Fibroblast of skin of abdomen (primary cell): Measurements from ENCODE around the gene OFD1.
"Not testable (repeated sequence)": the region's sequence is repeated elsewhere in the genome, so short reads cannot be mapped to it uniquely, and the experiment has no call there.

Experiments used
- DNase-seq: peaks from one replicate; pipeline ENCODE4 v3.0.0-alpha.2; 2013

OFD1 gene

GRCh38 chrX:13702111-13702789 lies 32.3 kb upstream of the OFD1 start:
- DNase-seq: no peak

- DNase-seq: no peak
Measured at GRCh38 chrX:13703135-13703534, 31.4 kb upstream of the OFD1 start.

GRCh38 chrX:13703589-13703988 lies 31.0 kb upstream of the OFD1 start:
- DNase-seq: no peak

- DNase-seq: no peak
Measured at GRCh38 chrX:13711141-13711540, 23.4 kb upstream of the OFD1 start.

- no peak for DNase-seq
Measured at GRCh38 chrX:13716455-13716854, 18.1 kb upstream of the OFD1 start.

GRCh38 chrX:13716905-13717304 lies 17.6 kb upstream of the OFD1 start:
- DNase-seq: no peak

- peak; percentile 63 for DNase-seq
Measured at GRCh38 chrX:13717700-13718472, 16.7 kb upstream of the OFD1 start.

GRCh38 chrX:13719192-13719856 lies 15.2 kb upstream of the OFD1 start:
- DNase-seq: no peak

- no peak for DNase-seq
Measured at GRCh38 chrX:13721371-13721770, 13.2 kb upstream of the OFD1 start.

GRCh38 chrX:13721819-13722519 lies 12.6 kb upstream of the OFD1 start:
- peak; percentile 40 for DNase-seq

GRCh38 chrX:13724878-13725277 lies 9.7 kb upstream of the OFD1 start:
- not testable (repeated sequence) for DNase-seq

GRCh38 chrX:13726583-13726982 lies 8.0 kb upstream of the OFD1 start:
- DNase-seq: not testable (repeated sequence)

- DNase-seq: not testable (repeated sequence)
Measured at GRCh38 chrX:13730523-13730922, 4.0 kb upstream of the OFD1 start.

GRCh38 chrX:13732246-13733067 lies 2.1 kb upstream of the OFD1 start:
- peak; percentile 19 for DNase-seq

GRCh38 chrX:13733506-13733905 lies 1.0 kb upstream of the OFD1 start:
- no peak for DNase-seq

GRCh38 chrX:13741695-13742094 lies 7.1 kb downstream of the OFD1 start:
- DNase-seq: no peak

GRCh38 chrX:13742397-13743176 lies 8.0 kb downstream of the OFD1 start:
- no peak for DNase-seq

GRCh38 chrX:13747836-13748235 lies 13.3 kb downstream of the OFD1 start:
- DNase-seq: peak; percentile 58

GRCh38 chrX:13748486-13748885 lies 13.9 kb downstream of the OFD1 start:
- peak; percentile 17 for DNase-seq

GRCh38 chrX:13750204-13750603 lies 15.7 kb downstream of the OFD1 start:
- DNase-seq: peak; percentile 26

- no peak for DNase-seq
Measured at GRCh38 chrX:13750812-13751211, 16.3 kb downstream of the OFD1 start.
